Stimulated activated CD8-positive, alpha-beta memory T cell treated with anti-CD3 and anti-CD28 coated beads, Interleukin-4, amount 100 ng/mL, for 1 hour (primary cell): ENCODE measurements around the gene SMARCD3.

ENCODE experiments used
- DNase-seq, 2 donors: peaks; one replicate each; pipeline ENCODE4 v3.0.0-alpha.2; 2020; ENCODE audit warnings: low read depth in 2 of 2, low spot score in 1 of 2

SMARCD3 gene

GRCh38 chr7:151249034-151249731 lies 689 bp upstream of the SMARCD3 start:
- no peak for DNase-seq

DNA sequence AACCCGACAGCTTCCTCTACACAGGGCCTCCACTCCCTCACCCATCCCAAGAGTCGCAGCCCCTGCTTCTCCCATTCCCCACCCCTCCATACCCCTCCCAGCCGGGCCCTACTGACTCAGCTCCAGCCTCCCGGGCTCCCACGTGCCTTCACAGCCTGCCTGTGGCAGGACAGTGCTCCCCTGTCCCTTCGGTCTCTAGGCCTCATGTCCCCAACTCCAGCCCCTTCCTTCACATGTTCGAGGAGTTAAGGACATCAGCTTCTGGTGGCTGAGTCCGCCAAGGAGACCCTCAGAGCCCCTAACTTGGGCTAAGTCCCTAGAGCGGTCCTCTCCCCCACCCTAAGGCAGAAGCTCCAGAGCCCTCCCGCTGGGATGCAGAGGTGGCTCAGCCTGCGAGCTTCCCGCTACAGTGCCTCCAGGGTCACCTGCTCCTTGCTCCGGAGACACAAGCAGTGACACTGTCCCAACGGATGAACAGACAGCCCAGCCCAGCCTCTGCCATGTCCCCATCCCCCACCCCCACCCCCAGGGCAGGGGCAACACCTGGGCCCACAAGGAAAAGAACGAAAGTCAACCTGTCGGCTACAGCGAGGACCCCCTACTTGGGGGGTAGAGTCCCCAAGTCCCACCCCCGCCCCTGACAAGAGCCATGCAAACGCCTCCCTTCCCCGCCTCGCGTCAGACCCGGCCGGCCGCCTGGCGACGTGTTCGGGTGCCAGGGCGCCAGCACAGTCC lies 716 bp downstream of the SMARCD3 start:
- DNase-seq: no peak

- DNase-seq: no peak
Observed at GRCh38 chr7:151246851-151247580, 1.5 kb downstream of the SMARCD3 start.

DNA sequence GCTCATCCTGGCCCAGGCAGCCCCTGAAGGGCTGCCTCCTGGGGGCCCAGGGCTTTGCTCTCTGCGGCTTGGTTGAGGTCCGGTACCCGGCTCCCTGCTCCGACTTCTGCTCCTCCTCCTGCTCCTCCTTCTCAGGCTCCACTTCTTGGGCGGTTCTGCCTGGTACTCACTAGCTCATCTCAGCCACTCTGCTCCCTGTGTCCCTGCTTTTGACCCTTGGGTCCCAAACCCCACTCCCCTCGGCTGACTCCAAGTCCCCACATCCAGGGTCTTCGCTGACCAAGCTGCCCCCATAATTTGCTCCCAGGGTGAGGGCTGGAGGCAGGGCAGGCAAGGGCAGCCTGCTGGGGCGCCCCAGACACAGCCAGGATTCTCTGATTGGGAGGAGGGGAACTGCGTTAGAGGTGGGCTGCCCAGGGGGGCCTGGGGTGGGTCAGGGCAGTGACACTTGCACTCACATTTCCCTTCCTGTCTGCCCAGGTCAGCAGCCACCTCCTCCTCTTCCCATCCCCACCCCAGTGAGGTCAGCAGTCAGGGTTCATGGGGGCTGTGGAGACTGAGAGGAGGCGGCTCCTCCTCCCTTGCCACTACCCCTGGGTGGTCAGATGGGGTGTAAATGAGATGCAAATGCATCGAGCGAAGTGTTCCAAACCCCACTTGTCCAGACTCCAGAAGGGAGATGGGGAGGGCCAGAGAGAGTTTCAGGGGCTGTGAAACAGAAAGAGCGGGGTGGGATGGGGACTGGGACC lies 2.2 kb downstream of the SMARCD3 start:
- no peak for DNase-seq

DNA sequence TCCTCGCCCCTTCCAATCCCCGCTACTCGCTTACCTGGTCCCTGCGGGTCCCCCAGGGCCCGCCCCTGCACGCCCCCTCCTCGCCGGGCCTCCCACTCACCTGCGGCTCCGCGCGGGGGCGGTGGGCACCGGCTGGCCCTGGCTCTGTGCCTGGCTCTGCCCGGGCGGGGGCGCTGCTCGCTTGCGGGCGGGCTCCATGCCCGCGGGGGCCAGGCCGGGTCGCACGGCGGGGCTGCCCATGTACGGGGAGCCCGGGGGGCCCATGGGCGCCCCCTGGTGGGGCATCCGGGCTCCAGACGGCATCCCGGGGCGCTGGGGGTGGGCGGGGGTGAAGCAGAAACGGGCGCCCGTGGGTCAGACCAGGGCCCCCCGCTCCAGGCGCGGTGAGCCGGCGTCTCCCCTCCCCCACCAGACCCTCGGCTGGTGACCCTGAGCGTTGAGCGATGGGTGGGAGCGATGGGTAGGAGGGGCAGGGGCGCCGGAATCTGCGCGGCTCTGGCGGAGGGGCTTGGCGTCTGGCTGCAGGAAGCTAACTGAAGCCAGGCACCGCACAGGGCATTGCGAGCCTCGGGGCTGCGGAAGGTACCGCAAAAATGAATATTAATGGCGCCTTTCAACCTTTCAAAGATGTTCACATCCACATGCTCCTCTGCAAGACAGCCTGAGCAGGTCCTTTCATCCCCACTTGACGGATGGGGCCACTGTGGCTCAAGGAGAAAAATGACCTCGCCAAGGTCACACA lies 3.0 kb downstream of the SMARCD3 start:
- DNase-seq: peak in 1 of 2 donors; percentile 42

DNA sequence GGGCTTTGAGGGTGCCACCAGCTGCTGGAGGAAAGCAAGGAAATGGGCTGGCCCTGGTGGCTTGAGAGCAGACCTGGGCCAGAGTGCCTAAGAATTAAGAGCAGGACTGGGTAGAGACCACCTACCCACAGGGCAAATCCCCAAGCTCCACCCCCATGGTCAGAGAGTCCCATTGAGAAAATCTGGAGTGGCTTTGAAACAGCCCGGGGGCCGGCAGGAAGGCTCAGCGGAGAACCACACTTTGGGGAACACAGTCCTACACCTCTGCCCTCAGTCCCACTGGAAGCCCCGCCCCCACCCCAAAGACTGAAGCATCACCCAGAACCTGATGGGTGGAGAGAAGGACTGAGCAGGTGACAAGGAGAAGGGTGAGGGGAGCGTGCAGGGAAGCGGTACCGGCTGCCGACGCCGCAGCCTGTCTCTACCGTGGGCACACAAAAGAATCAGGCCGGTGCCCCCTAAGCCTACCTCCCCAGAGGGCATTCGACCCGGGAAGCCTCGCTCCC lies 3.6 kb downstream of the SMARCD3 start:
- no peak for DNase-seq

GRCh38 chr7:151244196-151244840 lies 4.2 kb downstream of the SMARCD3 start:
- no peak for DNase-seq

DNA sequence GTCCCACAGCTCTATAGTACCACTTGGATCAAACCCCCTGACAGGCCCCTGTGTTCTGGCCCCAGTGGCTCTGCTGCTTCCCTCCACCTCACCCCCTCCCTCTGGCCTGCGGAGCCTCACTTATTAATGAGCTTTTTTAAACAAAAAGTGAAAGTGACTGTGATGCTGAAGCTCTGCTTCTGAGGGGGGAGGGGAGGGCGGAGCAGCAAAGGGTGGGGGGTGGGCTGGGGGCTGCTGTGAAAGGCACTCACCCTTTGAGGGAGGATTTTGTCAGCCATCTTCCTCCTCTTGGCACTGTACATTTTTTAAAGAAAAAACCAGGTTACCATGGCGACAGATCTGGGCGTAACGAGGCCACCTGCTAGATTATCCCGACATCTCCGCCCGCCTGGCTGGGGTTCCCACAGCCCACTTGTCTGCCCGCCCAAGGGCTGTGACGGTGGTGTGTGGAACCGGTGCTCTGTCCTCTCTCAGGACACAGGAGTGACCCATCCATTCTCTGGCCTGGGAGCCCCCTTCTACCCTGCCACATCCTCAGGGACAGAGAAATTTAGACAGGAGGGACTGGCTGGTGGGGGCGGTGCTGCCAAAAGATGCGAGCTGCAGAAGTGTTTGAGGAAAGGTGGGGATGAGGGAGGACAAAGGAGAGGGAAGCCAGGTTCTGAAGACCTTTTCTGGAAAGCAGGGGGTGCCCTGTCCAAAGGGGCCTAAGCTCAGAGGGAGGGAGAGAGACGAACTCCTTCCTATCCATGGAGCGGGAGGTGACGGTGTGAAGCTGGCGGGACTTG lies 4.9 kb downstream of the SMARCD3 start:
- no peak for DNase-seq

DNA sequence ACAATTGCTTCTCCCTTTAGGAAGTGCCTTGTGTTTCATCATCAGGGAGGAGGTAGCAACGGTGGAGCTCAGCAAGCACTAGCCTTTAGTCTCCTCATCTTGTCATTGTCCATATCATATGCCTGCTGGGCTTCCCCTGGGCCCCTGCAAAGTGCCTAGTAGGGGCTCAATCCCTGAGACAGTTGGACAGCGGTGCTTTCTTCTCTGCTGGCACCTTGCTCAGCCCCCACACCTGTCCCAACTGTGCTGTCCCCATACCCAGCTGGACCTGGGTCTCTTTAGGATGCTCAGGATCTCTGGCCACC lies 5.5 kb downstream of the SMARCD3 start:
- DNase-seq: no peak

DNA sequence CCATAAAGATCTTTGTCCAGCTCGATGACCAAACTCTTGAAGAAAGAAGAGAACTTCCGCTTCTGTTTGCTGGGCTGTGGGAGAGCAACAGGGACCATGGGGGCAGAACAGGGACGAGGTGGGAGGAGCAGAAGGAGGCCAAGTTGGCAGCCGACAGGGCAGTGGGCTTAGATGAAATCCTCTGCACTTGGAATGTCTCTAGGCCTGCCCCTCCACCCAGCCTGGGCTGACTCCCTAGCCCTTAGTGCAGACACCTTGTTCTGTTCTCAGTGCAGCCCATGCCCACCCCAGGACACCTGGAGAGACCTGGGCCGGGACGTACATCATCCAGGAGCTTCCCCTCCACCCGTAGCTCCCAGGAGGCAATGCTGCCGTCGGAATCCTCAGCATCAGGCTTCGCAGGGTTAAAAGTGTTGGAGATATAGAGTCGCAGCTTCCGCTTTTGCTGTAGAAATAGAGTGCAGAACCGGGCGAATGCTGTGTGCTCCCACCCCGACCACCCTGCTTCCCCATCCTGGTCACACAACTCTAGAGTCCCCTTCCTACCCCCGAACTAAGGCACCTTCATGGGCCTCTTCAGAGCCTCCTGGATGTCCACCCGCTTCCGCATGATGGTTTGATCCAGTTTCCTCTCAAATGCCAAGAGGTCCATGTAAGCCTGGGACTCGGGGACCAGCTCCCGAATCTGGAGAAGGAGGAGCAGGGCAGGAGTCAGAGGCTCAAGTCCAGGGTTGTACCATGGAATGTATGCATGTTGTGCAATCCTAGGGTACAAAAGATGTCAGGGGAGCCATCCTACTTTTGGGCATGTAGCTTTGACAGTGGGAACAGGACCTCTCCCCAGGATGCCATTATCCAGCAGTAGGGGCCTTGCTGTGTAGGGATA lies 6.1 kb downstream of the SMARCD3 start:
- no peak for DNase-seq

GRCh38 chr7:151241755-151242096 lies 6.8 kb downstream of the SMARCD3 start:
- DNase-seq: no peak

GRCh38 chr7:151240942-151241754 lies 7.3 kb downstream of the SMARCD3 start:
- no peak for DNase-seq

GRCh38 chr7:151240536-151240935 lies 8.0 kb downstream of the SMARCD3 start:
- no peak for DNase-seq

- no peak for DNase-seq
Observed at GRCh38 chr7:151239837-151240459, 8.5 kb downstream of the SMARCD3 start.

GRCh38 chr7:151238924-151239836 lies 9.3 kb downstream of the SMARCD3 start:
- DNase-seq: no peak

- no peak for DNase-seq
Observed at GRCh38 chr7:151238190-151238810, 10.2 kb downstream of the SMARCD3 start.
